NCI-H128 (cell line): ENCODE measurements around the gene GOLGA8H.
"Not testable (repeated sequence)": the region's sequence is repeated elsewhere in the genome, so short reads cannot be mapped to it uniquely, and the experiment has no call there.

Experiments
- DNase-seq: peaks from one replicate; lab custom pipeline; 2025; ENCODE audit not compliant: unreplicated experiment; lab: John Stamatoyannopoulos, UW

The GOLGA8H gene

GRCh38 chr15:30603796-30604195 is at the start of gene GOLGA8H:
Gene GOLGA8H, plus strand, starts transcription at chr15:30604028. Its CDS starts 98 bp downstream, at chr15:30604126.
- not testable (repeated sequence) for DNase-seq

GRCh38 chr15:30566949-30567348 is 36.9 kb upstream of the GOLGA8H start:
- not testable (repeated sequence) for DNase-seq

GRCh38 chr15:30573012-30573491 is 30.8 kb upstream of the GOLGA8H start:
- not testable (repeated sequence) for DNase-seq

- not testable (repeated sequence) for DNase-seq
These were observed 24.3 kb upstream of the GOLGA8H start for GRCh38 chr15:30579394-30579970.

- not testable (repeated sequence) for DNase-seq
These were observed 23.1 kb upstream of the GOLGA8H start for GRCh38 chr15:30580716-30581115.

GRCh38 chr15:30598953-30599352 is 4.9 kb upstream of the GOLGA8H start:
- not testable (repeated sequence) for DNase-seq

- DNase-seq, result not testable (repeated sequence)
These were observed 8.4 kb downstream of the GOLGA8H start for GRCh38 chr15:30612271-30612670.

- not testable (repeated sequence) for DNase-seq
These were observed 17.5 kb downstream of the GOLGA8H start for GRCh38 chr15:30621342-30621741.

- DNase-seq, result not testable (repeated sequence)
These were observed 21.8 kb downstream of the GOLGA8H start, which contains the start of gene ARHGAP11B for GRCh38 chr15:30625436-30626193. Gene ARHGAP11B, plus strand, starts transcription at chr15:30626128.

GRCh38 chr15:30626194-30626565 is 22.4 kb downstream of the GOLGA8H start:
- not testable (repeated sequence) for DNase-seq

- not testable (repeated sequence) for DNase-seq
These were observed 22.8 kb downstream of the GOLGA8H start for GRCh38 chr15:30626632-30627031.

GRCh38 chr15:30650012-30650929 is 46.4 kb downstream of the GOLGA8H start:
- DNase-seq, result no peak

GRCh38 chr15:30661154-30661553 is 57.3 kb downstream of the GOLGA8H start:
- DNase-seq, result not testable (repeated sequence)
